WI38 (cell line): Measurements from ENCODE around the gene ARSA.

Experiments used
- H3K4me3 ChIP-seq: 2 replicates; pipeline ENCODE4 v1.5.1; 2011; ENCODE audit warnings: low read depth, mild to moderate bottlenecking, control low read depth, low read length
- CTCF ChIP-seq: IDR thresholded peaks from 2 replicates; pipeline ENCODE4 v1.5.1; 2012; ENCODE audit warnings: low read depth, mild to moderate bottlenecking, control low read depth, low read length

The ARSA gene

GRCh38 chr22:50582493-50583293 lies 45.3 kb downstream of the ARSA start, which contains the start of gene CHKB:
CHKB (minus strand) TSS chr22:50582849; CDS start chr22:50582781, 68 bp downstream.
- TF ChIP-seq CTCF = no peak
- H3K4me3 ChIP-seq = peak within 1 kb of the TSS; percentile 78

DNA sequence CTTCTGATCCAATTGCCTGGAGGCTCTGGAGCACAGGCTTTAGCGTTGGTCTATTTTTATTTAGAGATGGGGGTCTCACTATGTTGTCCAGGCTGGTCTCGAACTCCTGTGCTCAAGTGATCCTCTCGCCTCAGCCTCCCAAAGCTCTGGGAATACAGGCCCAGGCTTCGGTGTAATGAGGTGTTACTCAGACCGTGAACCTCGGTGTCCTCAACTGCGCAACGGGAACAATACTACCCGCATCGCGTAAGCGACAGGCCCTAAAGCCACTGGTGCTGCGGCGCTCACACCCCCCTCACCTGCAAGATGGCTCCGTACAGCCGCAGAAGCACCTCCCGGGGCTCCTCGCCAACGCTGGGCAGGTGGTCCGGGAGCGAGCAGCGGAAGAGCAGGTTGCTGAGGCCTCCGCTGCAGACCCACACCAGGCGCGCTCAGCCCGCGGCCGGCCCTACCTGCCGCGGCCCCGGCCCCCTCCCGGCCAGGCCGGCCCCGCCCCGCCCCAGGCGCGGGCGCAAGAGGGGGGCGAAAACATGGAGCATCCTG lies 45.9 kb downstream of the ARSA start:
- TF ChIP-seq CTCF = no peak
- H3K4me3 ChIP-seq = peak overlapping the region; percentile 78

DNA sequence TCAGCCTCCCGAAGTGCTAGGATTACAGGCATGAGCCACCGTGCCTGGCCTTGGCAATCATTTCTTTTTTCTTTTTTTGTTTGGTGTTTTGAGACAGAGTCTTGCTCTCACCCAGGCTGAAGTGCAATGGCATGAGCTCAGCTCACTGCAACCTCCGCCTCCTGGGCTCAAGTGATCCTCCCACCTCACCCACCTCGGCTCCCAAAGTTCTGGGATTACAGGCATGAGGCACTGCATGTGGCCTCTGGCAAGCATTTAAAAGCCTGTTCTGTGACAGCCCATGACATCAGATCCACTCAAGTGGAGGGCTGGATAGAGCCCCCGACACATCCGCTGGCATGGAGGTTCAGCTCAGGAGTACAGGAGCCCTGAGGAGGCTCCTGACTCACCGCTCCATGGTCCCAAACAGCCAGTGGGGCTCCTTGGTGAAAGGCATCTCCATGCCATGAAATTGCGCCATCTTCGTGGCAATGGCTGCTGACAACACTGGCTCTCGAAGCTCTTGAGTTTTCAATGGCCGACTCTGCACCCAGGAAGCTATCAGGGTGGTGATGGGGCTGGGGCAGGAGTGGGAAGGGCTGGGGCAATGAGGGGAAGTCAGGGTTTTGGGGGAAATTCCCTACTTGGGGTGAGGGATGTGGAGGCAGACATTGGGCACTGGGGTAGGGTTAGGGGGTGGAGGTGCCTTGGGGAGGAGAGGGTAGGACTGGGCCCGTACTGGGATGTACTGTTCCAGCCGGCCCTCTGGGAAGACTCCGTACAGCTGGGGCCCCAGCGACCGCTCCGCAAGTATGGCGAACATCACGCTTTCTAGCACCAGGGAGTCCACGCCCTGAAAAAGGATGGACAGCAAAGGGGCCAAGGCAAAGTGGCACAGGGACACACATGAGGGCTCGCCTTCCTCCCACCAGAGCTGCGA lies 46.7 kb downstream of the ARSA start:
- peak overlapping the region; percentile 78 for H3K4me3 ChIP-seq
- TF ChIP-seq CTCF = no peak

DNA sequence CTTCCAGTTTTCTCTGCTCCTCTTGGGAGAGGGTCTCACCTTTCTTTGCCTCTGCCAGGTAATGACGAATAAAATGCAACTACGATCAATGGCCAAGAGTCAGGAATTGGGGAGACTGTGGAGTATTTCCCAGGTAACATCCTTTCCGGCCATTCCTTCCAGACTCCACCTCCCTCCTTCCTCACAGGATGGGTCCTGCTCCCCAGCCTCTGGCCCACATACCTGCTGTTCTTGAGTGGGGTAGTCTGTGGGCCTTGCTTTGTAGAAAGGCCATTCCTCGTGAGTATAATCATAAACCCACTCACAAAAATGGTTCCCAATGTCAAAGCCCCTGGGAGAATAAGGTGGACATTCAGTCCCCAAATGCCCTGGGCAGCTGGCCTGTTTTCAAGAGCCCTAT lies 48.2 kb downstream of the ARSA start:
- no peak overlapping the region for H3K4me3 ChIP-seq
- TF ChIP-seq CTCF = no peak

DNA sequence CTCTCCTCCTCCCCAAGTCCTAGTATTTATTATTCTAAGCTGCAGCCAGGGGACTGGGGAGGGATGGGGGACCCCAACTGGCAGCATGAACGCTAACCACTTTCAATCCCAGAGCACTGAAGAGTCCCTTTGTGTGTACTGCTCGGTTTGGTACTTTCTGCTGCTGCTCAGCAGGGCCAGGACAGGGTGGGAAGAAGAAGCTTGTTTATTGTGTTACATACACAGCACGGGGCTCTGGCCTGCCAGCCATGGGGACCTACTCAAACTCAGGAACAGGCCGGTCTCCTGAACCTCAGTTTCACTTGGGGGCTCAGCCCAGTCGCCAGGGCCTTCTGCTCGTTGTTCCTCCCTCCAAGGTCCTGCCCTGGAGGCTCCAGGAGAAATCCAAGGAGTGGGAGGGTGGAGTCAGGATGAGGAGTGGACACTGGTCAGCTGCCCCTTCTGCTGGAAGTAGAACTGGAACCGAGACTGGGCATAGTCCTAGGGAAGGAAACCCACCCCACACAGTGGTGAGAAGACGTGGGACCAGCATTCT lies 49.1 kb downstream of the ARSA start:
- TF ChIP-seq CTCF = no peak
- H3K4me3 ChIP-seq = no peak overlapping the region

DNA sequence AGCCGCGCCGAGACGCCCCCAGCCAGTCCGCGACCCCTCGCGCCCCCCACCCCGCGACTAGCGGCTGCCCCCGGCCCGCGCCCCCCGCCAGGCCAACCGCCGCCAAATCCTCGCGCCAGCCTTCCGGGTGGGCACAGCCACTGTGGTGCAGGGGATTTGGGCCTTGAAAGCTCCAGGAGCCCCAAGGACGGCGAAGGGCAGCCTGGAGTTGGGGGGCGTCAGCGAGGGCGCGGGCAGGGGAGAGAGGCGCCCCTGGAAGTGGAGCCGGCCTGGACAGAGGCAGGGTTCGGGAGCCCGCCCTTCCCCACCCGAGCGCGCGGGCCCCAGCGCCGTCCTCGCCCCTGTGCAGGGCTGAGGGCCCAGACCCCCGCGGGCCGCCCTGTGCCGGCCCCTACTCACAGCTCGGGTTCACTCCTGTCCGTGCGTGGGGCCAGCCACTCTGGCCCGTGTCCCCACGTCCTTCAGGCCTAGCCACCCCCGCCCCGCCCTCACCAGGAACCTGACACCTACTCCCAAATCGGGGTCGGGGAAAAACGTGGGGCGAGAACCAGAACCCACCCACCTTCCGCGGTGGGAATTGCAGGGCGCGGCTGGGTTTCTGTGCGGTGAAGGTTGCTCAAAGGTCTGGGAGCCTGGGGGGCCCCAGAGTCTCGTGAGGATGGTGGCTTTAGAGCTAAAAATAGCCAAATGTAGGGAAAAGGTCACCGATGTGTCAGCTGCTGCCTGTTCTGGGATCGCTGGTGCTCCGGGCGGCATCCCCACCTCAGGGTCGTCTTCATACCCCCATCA lies 49.8 kb downstream of the ARSA start, which contains the start of gene CPT1B:
TSS of gene CPT1B (minus strand) at position 441 of the 789 bp plus-strand sequence. CDS start 512 bp downstream, outside the sequence.
- H3K4me3 ChIP-seq = no peak within 1 kb of the TSS
- TF ChIP-seq CTCF = no peak
